Measurements from ENCODE around the gene QRFPR.
A peak's percentile ranks its signal among the peaks of the same experiment; 100 is the strongest.
"Not testable (repeated sequence)": the region's sequence is repeated elsewhere in the genome, so short reads cannot be mapped to it uniquely, and the experiment has no call there.

QRFPR gene

DNA sequence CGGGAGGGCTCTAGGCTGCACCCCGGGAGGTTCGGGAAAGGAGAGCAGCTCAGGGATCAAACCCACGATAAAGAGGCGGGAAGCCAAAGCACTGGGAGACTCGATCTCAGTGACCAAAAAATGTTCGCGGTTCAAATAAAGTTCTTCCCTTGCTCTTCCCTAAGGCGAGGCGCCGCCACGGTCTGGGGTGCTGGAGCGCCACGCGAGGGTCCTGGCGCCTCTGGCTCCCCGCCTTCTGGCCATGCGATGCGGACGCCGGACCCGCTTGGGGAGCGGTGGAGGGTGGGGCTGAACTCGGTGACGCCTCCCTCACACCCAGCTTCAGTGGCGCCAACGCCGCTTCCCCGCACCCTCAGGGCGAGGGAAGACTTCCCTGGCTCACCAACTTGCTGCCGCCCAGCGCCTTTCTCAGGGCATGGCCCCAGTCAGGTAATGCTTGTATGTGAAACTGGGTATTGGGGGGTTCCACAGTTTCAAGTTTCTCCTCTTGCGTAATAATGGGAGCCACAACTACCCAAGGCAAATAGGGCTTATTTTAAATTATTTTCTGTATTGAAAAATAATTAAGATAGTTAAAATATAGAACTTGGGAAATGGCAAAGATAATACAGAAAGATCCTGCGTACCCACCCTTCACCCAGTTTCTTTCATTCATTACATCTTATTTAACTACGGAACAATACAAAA, at the start of gene QRFPR:
Gene QRFPR (minus strand): TSS at position 243 of the 687 bp plus-strand sequence. CDS start 371 bp downstream, outside the sequence.
- peak; percentile 3 for DNase-seq

- DNase-seq: no peak
These were observed 47.9 kb upstream of the QRFPR start for GRCh38 chr4:121428721-121429120.

DNA sequence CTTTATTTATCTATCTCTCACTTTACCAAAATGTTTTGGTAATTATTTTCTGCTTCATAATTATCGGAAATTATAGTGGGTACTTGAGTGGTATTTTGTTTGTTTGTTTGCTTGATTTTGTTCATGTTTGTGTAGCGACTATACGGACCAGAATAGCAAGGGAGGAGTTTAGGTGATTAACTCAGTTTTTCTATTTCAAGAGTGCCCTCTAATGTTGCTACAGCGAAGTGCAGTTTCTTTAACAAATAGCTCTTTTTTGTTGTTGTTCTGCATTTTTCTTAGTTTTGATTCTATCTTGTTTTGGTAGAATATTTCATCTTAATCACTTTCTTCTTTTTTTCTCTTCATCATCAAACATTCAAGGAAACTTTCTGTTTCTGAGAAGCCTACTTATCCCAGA, 40.8 kb upstream of the QRFPR start:
- peak; percentile 12 for DNase-seq

GRCh38 chr4:121411151-121411744, 30.4 kb upstream of the QRFPR start:
- DNase-seq: no peak

GRCh38 chr4:121408567-121408966, 27.7 kb upstream of the QRFPR start:
- DNase-seq: not testable (repeated sequence)

DNA sequence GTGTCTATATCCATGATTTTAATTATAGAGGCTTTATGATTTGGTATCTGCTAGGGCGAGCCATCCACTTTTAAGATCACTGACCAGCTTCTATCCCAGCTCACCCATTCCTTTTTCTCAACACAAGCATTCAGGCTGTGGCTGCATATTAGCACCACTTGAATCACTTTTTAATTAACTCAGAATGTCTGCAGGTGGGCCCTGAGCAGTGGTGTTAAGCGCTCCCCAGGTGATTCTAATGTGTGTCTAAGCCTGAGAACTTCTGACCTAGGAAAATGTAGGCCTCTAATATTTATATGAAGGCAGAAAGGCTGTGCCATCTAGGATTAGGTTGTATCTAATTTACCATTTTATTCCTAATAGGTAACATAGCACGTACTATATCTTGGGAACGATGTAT, 19.8 kb upstream of the QRFPR start:
- no peak for DNase-seq

GRCh38 chr4:121397941-121398601, 17.3 kb upstream of the QRFPR start:
- no peak for DNase-seq

- DNase-seq: no peak
These were observed 16.6 kb upstream of the QRFPR start for GRCh38 chr4:121397434-121397833.

GRCh38 chr4:121392426-121393086, 11.7 kb upstream of the QRFPR start:
- DNase-seq: no peak

DNA sequence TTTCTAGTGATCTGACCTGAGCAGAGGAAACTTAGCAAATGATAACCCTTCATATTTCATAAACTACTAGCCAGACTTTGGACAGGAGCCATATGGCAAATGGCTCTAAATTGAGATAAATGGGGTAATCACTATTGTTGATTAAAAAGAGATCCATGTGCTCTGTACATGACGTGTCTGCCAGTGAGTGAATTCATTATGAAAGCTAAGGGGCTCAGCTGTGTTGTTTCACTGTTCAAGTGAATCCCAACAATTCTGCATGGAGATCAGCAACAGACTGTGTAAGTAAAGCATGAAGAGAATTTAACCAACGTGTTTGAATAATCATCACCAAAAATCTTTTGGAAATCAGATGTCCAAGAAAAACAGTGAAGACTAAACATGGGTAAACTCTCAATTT, 9.5 kb upstream of the QRFPR start:
- DNase-seq: no peak

DNA sequence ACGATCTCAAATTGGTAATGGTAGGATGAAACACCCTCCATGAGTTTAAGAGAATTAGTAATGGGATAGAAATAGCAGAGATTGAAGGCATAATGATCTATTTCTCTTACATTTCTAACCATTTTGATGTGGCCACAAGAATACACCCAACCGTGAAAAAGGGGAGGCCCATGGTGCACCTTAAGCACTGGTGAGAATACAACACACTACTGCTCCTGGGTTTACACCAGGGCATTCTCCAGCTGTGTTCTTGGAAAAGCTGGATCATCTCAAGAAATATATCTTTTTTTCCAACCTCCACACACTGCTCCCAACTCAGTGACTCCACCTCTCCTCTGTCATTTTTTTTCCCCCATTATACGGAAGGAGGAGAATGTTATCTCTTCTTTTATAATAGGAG, 1.5 kb downstream of the QRFPR start:
- no peak for DNase-seq

DNA sequence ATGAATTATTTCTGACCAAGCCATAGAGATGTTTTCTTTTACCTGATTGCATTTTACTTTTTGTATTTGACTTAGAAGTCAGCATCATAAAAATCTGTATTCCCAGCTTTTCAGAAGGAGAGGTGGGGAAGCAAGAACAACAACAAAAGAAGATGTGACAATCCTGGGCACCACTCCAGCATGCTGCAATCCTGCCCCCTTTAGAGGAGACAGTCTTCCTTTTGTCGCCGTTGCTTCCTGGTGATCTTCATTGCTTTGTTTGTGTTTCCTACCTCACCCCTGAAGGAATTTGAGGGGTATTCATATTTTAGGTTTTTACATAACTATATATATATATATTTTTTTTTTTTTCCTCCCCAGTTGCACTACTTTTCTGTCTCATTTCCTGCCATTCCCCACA, 3.7 kb downstream of the QRFPR start:
- no peak for DNase-seq

GRCh38 chr4:121376556-121376955, 4.3 kb downstream of the QRFPR start:
- DNase-seq: no peak

- no peak for DNase-seq
These were observed 4.7 kb downstream of the QRFPR start for GRCh38 chr4:121376097-121376496.

GRCh38 chr4:121375262-121375661, 5.6 kb downstream of the QRFPR start:
- DNase-seq: no peak

- no peak for DNase-seq
These were observed 7.0 kb downstream of the QRFPR start for GRCh38 chr4:121373841-121374240.

GRCh38 chr4:121370729-121371325, 10.0 kb downstream of the QRFPR start:
- DNase-seq: peak; percentile 72

DNA sequence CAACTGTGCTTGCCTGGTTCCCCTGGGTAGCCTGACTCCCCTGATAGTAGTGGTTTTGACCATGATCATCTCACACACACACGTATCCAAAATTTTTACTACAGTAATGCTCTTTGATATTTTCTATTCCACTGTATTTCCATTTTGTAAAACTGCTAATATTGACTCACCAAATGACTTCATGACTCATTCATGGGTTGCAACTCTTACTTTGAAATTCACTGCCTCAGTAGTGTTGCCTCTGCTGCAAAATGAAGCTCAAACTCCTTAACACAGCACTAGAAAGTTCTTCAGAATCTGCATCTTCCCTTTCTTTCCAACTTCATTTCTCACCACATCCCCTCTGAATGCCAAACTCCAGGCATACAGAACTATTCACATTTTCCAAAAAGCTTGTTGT, 20.3 kb downstream of the QRFPR start:
- no peak for DNase-seq

DNA sequence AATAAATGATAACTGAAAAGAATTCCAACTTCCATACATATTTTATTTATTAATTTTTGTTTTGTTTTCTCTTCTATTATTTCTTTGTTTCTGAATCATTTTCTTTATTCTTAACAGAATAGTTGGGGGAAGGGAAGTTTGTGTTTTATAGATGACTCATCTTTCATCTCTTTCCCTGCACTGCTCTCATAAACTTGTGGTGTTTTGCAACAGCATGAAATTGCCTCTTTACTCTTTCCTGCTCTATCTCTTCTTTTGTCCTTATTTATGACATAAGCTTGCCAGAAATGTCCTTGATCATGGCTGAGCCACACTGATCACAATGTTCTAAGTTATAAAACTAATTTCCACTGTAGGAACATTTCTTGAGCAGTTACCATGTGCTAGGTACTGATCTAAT, 22.3 kb downstream of the QRFPR start:
- DNase-seq: peak; percentile 29

GRCh38 chr4:121353213-121353612, 27.6 kb downstream of the QRFPR start:
- peak; percentile 73 for DNase-seq

- no peak for DNase-seq
These were observed 36.7 kb downstream of the QRFPR start for GRCh38 chr4:121344098-121344497.

GRCh38 chr4:121340247-121340646, 40.6 kb downstream of the QRFPR start:
- no peak for DNase-seq

DNA sequence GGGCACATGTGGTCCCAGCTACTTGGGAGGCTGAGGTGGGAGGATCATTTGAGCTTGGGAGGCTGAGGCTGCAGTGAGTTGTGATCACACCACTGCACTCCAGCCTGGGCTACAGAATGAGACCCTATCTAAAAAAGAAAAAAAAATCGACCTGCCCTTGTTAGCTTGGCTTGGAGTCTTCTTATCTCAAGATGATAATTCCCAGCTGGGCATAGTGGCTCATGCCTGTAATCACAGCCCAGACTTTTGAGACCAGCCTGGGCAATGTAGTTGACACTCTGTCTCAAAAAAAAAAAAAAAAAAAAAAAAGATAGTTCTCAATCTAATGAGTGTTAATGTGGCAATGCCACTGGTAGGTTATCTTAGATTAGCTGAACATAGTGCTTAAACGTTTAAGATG, 41.0 kb downstream of the QRFPR start:
- DNase-seq: no peak

Data from hematopoietic multipotent progenitor cell treated with erythropoietin and hydrocortisone succinate and interleukin-3 and kit ligand, for 4 days (in vitro differentiated cells).